Stimulated activated CD4-positive, alpha-beta T cell treated with anti-CD3 and anti-CD28 coated beads, Interleukin-15, amount 100 ng/mL, for 48 hours (primary cell): Measurements from ENCODE around the gene QSOX1.

ENCODE experiments used
- DNase-seq, 2 donors: peaks; one replicate each; pipeline ENCODE4 v3.0.0-alpha.2; 2020; ENCODE audit warnings: low read depth in 2 of 2

The QSOX1 gene

GRCh38 chr1:180234369-180235076 lies 79.9 kb downstream of the QSOX1 start:
- DNase-seq, result no peak

- no peak for DNase-seq
These were observed 80.4 kb downstream of the QSOX1 start for GRCh38 chr1:180235077-180235501.

GRCh38 chr1:180235502-180236239 lies 81.0 kb downstream of the QSOX1 start:
- DNase-seq, result no peak

GRCh38 chr1:180236698-180237509 lies 82.2 kb downstream of the QSOX1 start:
- DNase-seq, result no peak

- DNase-seq, result no peak
These were observed 83.3 kb downstream of the QSOX1 start for GRCh38 chr1:180237869-180238476.

GRCh38 chr1:180238675-180239074 lies 84.0 kb downstream of the QSOX1 start:
- no peak for DNase-seq

GRCh38 chr1:180239145-180240096 lies 84.8 kb downstream of the QSOX1 start:
- no peak for DNase-seq

GRCh38 chr1:180241716-180242544 lies 87.3 kb downstream of the QSOX1 start:
- no peak for DNase-seq

- DNase-seq, result no peak
These were observed 89.0 kb downstream of the QSOX1 start for GRCh38 chr1:180243517-180244221.

GRCh38 chr1:180244840-180245239 lies 90.2 kb downstream of the QSOX1 start:
- no peak for DNase-seq

- DNase-seq, result no peak
These were observed 91.9 kb downstream of the QSOX1 start for GRCh38 chr1:180246579-180246978.

GRCh38 chr1:180247061-180247460 lies 92.4 kb downstream of the QSOX1 start:
- DNase-seq, result no peak

GRCh38 chr1:180247580-180247979 lies 92.9 kb downstream of the QSOX1 start:
- DNase-seq, result no peak

- DNase-seq, result no peak
These were observed 93.5 kb downstream of the QSOX1 start for GRCh38 chr1:180248176-180248575.

GRCh38 chr1:180248731-180249681 lies 94.3 kb downstream of the QSOX1 start:
- DNase-seq, result no peak

- DNase-seq, result no peak
These were observed 95.2 kb downstream of the QSOX1 start for GRCh38 chr1:180249725-180250498.

GRCh38 chr1:180250499-180250770 lies 95.8 kb downstream of the QSOX1 start:
- DNase-seq, result no peak
